GM12872 (cell line): Measurements from ENCODE around the gene DUSP28.
A peak's percentile ranks its signal among the peaks of the same experiment; 100 is the strongest.

Experiments
- TF ChIP-seq, protein P1 (sequence below): IDR thresholded peaks from 3 replicates; pipeline ENCODE4 v1.5.1; 2011; ENCODE audit warnings: low read depth, mild to moderate bottlenecking, low read length, moderate library complexity; ENCODE audit not compliant: insufficient read depth

Gene DUSP28, protein sequence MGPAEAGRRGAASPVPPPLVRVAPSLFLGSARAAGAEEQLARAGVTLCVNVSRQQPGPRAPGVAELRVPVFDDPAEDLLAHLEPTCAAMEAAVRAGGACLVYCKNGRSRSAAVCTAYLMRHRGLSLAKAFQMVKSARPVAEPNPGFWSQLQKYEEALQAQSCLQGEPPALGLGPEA

DNA sequence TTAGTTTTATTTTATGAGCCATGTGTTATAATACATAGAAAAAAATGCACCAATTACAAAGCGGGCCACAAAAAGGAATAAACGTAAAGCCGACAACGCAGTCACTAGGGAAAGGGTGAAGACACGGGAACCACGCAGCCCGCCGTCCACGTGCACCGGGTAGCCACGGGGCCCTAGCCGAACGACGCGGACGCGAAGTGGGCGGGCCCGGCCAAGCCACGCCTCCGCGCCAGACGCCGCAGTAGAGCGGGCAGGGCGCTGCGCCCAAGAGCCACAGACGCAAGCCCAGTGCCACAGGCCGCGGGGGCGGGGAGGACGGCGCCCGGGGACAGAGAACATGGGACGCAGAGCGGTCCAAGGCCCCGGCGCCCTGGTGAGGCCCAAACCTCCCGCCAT is at the start of gene DUSP28:
Gene DUSP28 (plus strand): TSS at position 274 of the 396 bp plus-strand sequence. CDS start 328 bp downstream, outside the sequence.
- TF ChIP-seq, protein P1, sequence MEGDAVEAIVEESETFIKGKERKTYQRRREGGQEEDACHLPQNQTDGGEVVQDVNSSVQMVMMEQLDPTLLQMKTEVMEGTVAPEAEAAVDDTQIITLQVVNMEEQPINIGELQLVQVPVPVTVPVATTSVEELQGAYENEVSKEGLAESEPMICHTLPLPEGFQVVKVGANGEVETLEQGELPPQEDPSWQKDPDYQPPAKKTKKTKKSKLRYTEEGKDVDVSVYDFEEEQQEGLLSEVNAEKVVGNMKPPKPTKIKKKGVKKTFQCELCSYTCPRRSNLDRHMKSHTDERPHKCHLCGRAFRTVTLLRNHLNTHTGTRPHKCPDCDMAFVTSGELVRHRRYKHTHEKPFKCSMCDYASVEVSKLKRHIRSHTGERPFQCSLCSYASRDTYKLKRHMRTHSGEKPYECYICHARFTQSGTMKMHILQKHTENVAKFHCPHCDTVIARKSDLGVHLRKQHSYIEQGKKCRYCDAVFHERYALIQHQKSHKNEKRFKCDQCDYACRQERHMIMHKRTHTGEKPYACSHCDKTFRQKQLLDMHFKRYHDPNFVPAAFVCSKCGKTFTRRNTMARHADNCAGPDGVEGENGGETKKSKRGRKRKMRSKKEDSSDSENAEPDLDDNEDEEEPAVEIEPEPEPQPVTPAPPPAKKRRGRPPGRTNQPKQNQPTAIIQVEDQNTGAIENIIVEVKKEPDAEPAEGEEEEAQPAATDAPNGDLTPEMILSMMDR: no peak

DNA sequence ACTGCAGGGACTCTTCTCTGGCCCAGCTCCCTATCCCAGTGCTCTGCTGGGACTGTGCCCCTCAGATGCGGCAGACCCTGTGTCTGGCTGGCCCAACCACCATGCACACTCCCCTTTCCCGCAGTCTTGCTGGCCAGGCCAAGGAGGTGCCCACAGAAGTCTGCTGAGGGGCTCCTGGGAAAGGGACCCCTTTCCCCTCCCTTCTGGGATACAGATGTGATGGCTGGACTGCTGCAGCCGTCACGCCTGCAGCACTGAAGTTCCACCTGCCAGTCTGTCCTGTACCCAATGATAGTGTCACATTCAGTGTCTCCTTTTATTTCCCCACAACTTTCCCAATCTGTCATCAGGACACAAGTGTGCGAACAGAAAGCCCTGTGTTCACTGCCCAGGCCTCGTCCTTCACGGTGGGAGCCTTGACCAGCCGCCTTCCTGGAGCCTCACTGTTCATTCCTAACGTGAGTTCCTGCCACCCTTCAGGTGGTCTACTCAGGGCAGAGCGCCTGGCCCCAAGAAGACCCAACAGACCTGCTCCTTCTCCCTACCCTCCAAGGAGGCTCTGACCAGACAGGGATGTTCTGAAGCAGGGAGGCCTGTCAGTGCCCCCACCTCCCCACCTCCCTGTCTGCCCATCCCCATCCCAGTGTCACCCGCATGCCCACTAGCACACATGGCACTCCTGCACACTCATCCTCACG is 49.5 kb upstream of the DUSP28 start:
- TF ChIP-seq, protein P1: no peak

DNA sequence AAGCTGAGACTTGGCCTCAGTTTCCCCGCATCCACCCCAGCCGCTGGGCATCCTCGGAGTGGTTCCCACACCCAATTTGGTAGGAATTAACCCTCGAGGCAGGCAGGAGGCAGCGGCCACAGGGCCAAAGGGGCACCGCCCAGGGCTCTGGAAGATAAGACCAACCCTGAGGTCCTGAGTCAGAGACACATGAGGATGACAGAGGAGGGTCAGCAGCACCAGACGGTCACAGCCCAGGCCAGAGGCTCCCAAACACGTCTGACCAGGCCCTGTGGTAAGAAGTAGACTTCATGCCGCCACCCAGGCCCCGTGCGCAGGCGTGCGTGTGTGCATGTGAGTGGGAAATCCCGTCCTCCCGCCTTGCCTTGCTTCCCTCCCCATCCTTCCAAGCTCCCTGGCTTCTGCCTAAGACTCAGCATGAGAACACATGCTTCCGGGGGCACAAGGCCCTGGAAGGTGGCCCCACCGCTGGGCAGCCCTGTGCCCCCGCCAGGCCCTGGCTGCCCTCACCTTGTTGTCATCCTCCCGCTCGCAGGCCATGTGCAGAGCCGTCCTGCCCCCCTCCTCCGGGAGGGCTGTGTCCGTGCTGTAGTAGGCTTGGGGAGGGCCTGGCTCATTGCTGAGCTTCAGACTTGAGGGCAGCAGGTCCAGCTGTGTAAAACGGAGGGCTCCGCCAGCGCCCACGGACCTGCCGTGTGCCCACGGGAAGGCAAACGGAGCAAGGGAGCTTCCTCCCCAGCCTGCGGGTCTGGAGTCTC is 48.6 kb upstream of the DUSP28 start:
- TF ChIP-seq, protein P1: no peak

DNA sequence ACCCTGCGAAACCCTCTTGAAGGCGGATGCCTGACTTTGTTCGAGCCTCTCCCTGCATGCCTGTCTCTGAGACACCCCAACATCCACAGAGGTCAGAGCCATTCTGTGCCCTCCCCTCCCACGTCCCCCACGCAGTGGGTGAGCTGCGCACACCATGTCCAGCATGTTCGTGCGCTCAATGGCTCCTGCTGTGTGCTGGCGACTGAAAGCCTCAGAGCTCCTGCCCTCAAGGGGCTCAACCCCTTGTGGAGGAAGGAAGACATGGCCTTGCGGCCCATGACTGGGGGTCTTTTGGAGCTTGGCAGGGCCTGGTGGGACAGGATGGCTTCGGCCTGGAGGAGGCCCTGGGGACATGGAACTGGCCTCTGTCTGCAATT is 48.1 kb upstream of the DUSP28 start:
- TF ChIP-seq, protein P1: no peak

DNA sequence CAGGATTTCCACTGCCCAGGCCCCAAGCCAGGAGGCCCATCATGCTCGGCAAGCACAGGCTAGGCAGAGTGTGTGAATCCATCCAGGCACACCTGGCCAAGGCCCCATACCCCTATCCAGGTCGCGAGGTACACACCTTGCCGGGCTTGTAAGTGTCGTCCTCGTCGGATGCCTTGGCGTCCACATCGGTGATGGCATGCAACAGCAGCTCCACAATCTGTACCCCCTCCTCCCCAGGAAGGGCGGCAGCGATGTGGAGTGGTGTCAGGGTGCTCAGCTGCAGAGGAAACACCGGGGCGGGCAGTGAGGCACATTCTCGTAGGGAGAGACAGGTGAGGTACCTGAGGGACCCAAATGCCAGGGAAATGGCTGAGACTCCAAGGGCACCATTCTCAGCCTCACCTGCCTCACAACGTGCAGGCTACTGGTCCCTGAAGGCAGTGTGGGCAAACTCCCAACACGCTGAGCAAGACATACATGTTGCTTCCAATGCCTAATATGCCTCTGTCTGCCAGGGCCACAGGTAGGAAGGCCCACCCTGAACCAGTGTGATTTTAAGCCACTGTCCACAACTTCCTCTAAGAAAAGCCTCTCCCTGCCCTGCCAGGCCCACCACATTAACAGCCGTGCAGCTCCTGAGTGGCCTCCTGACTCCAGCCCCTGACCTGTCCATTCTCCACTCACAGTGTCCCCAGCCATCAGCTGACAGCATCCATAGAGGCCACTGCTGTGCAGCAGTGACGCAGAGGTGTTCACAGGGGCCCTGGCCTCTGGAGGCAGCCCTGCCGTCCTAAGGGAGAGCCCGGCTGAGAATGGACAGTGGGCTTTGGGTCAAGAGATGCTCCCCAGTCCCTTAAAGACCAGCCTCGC is 47.3 kb upstream of the DUSP28 start:
- TF ChIP-seq, protein P1: no peak

DNA sequence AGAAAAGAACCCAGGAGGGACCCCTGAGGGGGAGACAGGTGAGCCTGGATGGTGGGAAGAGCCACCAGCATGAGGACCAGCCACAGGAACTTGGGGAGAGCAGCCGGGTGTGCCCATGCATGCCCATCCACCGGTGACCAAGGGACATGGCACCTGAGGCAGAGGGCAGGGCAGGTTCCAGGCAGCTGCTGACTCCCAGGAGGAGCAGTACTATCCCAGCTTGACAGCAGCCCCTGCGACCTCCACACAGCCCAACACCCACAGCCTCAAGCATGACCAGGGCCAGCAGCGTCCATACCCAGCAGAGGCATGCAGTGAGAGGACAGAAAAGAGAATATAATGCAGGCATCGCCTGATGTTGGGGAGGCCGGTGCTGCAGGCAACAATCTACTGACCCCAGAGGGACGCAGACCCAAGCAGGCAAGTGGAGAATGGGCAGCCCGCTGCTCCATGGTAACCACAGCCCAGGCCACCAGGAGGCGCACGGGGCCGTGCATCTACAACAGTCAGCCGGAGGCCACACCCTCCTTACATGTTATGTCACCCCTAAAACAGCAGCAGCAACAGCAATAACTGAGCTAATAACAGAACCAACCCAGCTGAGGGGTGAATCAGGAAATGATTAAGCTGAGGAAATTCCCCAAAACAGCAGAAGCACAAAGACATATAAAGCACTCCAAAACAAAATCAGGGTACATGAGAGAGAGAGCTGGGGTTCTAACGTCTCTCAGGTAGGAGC is 46.4 kb upstream of the DUSP28 start:
- TF ChIP-seq, protein P1: peak; percentile 97
